ENCODE results near the gene NHLH1. TPM values are rescaled to one million over a fixed set of nuclear protein-coding genes. Genes with fewer than 3 reads are reported as not detected.

The NHLH1 gene
- total RNA-seq, 4 donors from 2014 or later: not detected

DNA sequence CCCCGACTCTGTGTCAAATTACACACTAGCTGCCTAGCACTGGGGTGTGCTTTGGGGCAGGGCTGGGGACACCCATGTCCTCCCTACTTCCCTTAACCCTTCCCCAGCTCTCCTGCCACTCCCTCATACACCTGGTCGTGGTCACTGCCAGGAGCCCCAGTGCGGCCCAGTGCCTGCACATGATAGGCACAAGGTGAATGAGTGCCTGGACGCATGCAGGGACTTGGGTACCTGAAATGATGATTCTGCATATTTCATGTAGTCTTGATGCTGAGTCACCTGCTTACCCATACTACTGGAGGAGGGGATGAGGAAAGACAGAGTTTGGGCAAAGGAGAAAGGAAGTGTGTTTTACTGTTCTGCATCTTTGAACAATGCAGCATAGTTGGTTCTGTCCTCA is 32.0 kb downstream of the NHLH1 start:
- H3K27ac ChIP-seq: no peak overlapping the region
- TF ChIP-seq, protein P1, sequence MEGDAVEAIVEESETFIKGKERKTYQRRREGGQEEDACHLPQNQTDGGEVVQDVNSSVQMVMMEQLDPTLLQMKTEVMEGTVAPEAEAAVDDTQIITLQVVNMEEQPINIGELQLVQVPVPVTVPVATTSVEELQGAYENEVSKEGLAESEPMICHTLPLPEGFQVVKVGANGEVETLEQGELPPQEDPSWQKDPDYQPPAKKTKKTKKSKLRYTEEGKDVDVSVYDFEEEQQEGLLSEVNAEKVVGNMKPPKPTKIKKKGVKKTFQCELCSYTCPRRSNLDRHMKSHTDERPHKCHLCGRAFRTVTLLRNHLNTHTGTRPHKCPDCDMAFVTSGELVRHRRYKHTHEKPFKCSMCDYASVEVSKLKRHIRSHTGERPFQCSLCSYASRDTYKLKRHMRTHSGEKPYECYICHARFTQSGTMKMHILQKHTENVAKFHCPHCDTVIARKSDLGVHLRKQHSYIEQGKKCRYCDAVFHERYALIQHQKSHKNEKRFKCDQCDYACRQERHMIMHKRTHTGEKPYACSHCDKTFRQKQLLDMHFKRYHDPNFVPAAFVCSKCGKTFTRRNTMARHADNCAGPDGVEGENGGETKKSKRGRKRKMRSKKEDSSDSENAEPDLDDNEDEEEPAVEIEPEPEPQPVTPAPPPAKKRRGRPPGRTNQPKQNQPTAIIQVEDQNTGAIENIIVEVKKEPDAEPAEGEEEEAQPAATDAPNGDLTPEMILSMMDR (IDR thresholded peaks at IDR 0.05): no peak
- no peak for TF ChIP-seq POLR2A (IDR thresholded peaks at IDR 0.05)

DNA sequence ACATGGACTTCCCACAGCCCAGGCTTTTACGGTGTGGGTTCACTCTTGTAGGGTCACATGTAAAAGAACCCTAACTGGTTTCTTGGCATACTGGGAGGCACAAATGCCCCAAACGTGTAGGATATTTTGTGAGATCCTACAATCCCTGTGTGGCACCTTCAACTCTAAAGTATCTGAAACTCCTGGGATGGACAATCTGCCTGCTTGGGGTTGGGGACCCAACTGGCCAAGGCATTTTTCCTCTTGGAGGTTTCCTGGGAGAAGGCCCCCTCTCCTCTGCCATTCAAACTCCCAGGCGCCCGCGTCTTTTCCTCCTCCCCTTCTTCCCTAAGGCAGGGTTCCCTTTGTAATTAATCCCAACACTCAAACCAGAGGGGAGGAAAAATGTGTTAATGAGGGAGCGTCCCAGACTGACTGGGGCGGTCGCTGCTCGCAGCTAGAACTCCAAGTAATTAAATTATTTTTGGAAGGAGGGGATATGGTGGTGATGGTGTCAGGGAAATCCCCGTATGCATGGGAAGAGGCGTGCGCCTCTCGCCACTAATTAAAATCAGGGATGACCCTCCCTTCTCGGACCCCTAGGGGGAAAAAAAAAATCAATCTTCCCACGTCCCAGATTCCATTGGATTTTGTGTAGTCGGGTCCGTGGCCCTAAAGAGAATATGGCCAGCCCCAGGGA is 32.8 kb downstream of the NHLH1 start:
- Histone ChIP-seq H3K36me3 (no peaks in the 10 kb centered on the region), H3K4me1 (peaks cover 9 to 30% of the 10 kb centered on the region in 2 donors), H3K9me3 (no peaks in the 10 kb centered on the region), H3K27me3 (no peaks in the 10 kb centered on the region), H3K27ac (peak overlapping the region in 2 of 3 donors; percentile 58 to 82), H3K4me3 (replicated peaks in 1 of 3) (peak overlapping the region in 2 of 3 donors; percentile 28 to 82)
- no peak for TF ChIP-seq POLR2A (IDR thresholded peaks at IDR 0.05)
- TF ChIP-seq, protein P1 (IDR thresholded peaks at IDR 0.05): no peak
- 48 to 51% methylated on average over 17 of the region's 17 CpGs for WGBS, 2 donors
- no peak for DNase-seq
- intact Hi-C loops (cut with DNase I): no loop called here

More for the DNA sequence above, 32.0 kb downstream of the NHLH1 start:
- H3K4me3 ChIP-seq (replicated peaks in 1 of 3): no peak overlapping the region
- peaks cover 9 to 23% of the 10 kb centered on the region in 2 donors for H3K4me1 ChIP-seq
- no peaks in the 10 kb centered on the region for H3K36me3 ChIP-seq
- no peak for DNase-seq
- intact Hi-C loops (cut with DNase I): no loop called here
- 83 to 84% methylated on average over 4 of the region's 4 CpGs for WGBS, 2 donors
- no peaks in the 10 kb centered on the region for H3K9me3 ChIP-seq
- no peaks in the 10 kb centered on the region for H3K27me3 ChIP-seq

DNA sequence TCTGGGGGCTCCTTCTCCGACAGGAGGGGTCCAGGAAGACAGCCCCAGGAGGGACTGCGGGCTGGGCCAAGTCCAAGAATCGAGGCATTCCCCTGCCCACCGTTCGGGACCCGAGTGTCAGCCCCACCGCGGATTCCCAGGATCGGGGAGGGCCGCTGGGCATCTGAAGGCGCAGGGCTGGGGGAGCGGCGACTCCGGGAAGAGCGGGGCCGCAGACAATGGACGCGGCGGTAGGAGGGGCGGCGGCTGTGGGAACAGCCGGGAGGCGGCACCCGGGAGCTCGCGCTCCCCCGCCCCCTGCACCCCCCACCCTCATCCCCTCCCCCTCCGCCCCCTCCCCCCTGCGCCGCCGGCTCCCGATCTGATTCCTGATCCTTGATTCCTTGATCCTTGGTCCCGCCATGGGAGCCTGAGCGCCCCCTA is 33.4 kb downstream of the NHLH1 start, which contains the start of gene VANGL2:
Gene VANGL2, plus strand, starts transcription at position 342 of the 423 bp plus-strand sequence. CDS start 15,274 bp downstream, outside the sequence.
- intact Hi-C loops (cut with DNase I): no loop called here
- Histone ChIP-seq H3K27ac (peak within 1 kb of the TSS; percentile 48 to 82 (median 58)), H3K9me3 (no peaks in the 10 kb centered on the region), H3K27me3 (no peaks in the 10 kb centered on the region), H3K36me3 (no peaks in the 10 kb centered on the region), H3K4me3 (replicated peaks in 1 of 3) (peak within 1 kb of the TSS; percentile 82 to 96 (median 83)), H3K4me1 (peaks cover 9 to 30% of the 10 kb centered on the region in 2 donors)
- peak; percentile 78 to 83 for DNase-seq
- TF ChIP-seq, protein P1 (IDR thresholded peaks at IDR 0.05): no peak
- peak in 1 of 2 donors; percentile 31 for TF ChIP-seq POLR2A (IDR thresholded peaks at IDR 0.05)
- 0% methylated on average over 1 to 26 of the region's 34 CpGs for WGBS, 2 donors

DNA sequence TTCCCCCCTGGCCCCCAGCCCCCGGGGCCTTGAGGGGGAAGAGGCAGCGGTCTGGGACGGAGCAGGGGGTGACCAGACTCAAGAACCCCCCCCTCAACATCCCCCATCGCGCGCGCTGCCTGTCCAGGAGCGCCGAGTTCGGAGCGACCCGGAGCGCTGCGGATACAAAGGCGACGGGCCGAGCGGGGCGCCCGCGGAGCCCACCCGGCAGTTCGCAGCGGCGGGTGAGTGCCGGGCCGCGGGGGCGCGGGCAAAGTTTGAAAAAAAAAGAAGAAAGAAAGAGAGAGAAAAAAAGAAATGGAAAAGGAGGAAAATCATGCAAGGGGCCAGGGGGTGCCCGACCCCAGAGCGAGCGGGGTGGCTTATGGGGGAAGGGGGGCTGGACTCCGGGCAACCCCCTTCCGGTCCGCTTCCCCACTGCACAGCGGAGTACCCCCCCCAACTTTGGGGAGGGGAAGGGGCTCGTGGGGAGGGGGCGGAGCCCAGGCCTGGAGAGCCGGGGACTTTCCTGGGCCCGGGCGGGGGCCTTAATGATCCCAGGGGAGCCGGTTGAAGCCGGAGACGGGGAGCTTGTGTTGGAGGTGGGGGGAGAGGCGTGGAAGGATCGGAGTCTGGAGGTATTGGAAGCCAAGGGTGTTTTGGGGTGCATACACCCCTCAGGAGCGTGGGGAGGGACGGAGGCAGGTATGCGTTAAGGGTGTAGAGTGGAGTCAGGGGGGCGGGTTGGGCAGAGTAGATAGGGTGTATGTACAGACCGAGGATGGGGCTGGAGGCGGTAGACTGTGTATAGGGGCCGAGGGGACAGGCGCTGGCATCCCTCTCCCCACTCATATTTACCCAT is 34.0 kb downstream of the NHLH1 start:
- Histone ChIP-seq H3K9me3 (no peaks in the 10 kb centered on the region), H3K36me3 (no peaks in the 10 kb centered on the region), H3K27me3 (no peaks in the 10 kb centered on the region), H3K27ac (peak overlapping the region; percentile 48 to 82 (median 58)), H3K4me3 (replicated peaks in 1 of 3) (peak overlapping the region; percentile 82 to 96 (median 83)), H3K4me1 (peaks cover 9 to 30% of the 10 kb centered on the region in 2 donors)
- intact Hi-C loops (cut with DNase I): no loop called here
- no peak for TF ChIP-seq POLR2A (IDR thresholded peaks at IDR 0.05)
- TF ChIP-seq, protein P1 (IDR thresholded peaks at IDR 0.05): no peak
- WGBS, 2 donors: 3 to 4% methylated on average over 51 to 52 of the region's 55 CpGs
- peak; percentile 45 to 48 for DNase-seq
